ENCODE results near the gene SECTM1. TPM values are rescaled to one million over a fixed set of nuclear protein-coding genes. Genes with fewer than 3 reads are reported as not detected.

SECTM1 gene
- 5.8 TPM for total RNA-seq

DNA sequence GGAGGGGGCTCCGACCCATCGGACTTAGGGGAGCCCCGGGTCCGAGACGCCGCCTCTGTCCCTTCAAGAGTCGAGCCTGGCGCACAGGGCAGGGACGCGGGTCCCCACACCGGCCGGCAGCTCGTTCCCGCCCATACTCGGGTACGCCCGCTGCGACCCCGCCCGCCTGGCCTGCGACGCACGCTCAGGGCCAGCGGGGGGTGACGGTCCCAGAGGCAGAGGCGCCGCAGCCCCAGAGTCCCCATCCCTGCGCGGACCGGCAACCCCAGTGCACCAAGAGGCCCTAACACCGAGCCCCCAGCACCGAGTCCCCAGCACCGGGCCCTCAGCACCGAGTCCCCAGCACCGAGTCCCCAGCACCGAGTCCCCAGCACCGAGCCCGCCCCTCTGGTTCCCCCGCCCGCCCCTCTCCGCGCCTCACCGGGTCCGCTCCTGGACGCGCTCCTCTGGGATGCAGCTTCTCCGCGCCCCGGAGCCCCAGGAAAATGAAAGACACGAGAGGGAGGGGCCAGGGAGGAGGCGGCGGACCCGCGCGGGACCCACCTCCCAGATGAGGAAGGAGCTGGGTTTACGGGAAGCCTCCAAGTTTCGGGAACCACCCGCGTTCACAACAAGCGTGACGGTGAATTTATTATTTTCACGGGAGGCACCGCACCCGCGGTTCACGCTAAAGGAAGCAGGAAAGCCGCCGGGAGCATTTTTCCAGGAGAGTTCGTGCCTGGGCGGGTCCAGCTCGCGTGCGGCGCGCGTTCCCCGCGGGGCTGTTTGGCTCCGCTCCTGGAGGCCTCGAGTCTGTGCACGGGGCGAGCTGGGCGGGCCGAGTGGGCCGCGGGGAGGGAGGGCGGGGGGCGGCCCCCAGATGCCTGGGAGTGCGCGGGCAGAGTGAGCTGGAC, at the start of gene SECTM1:
SECTM1 (minus strand) TSS at position 488 of the 893 bp plus-strand sequence. CDS start 6,526 bp downstream, outside the sequence.

DNA sequence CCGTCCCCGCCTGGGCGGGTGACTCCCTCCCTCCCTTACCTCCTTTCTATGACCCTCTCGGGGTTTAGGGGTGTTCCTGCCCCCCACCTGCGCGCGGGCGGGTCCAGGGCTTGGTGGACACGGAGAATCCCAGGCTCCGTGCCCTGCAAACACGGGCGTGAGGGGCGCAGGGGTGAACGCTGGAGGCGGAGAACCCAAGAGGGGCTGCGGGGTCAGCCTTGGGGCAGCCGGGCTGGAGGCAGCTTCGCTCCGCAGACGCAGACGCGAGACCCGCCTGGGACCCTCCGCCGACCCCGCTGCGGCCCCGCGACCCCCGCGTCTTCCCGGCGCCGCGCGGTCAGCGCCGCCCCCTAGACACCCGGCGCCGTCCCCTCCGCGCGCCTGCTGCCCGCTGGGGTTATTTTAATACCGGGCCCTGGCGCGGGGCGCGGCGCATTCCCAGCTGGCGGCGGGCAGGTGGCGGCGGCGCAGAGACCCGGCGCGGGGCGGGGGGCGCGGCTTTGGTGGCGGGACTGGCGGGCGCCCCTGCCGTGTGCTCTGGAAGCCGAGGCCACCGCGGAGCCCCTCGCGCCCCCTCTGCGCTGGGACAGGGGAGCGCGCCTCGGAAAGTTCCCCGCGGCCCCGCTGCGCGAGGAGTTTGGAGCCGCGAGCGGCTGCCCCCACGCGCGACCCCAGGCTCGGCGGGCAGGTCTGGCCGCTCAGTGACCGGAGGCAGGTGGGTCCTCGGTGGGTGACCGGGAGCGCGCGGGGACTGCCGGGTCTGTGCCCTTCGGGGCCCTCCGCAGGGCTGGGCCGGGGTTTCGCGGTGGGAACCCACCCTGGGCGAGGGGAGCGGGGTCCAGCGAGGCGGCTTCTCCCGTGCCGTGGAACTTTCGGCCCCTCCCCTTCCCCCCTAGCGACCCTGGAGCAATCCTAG, 38.0 kb upstream of the SECTM1 start, which contains the start of gene UTS2R:
UTS2R (plus strand) TSS at position 433 of the 916 bp plus-strand sequence. CDS start 2,560 bp downstream, outside the sequence.

DNA sequence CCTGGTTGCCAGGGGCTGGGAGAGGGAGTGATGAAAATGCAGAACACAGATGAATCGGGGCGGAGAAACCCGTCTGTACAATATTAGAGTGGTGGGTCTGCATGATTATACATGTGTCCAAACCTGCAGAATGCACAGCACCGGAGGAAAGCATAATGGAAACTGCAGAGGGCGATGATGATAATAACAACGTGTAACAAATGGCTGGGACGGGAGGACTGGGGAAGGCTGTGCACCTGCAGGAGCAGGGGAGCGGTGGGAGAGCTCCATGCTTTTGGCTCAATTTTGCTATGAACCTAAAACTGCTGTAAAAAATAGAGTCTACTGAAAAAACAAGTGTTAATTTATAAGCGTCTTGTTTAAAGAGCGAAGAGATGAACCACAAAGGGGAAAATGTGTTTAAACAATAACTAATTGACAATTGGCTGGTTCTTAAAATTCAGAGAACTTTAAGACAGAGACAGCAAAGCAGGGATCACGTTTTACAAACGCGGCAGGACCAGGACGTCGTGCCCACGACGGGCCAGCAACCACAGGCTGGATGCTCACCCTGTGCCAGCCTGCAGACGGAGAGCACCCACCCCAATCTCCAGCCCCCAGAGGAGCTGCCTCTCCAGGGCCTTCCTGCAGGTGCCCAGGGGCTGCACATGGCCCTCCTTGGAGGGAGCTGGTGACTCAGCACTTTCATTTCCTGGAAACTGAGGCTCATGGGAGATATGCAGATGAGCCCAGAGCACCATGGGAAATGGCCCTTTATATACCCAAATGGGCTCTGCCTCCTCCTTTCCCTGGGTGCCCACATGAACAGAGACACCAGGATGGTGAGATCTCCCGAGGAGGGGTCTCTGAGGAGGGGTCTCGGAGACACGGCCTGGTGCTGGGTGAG, 25.1 kb upstream of the SECTM1 start, which contains the start of gene TEX19:
TEX19 (plus strand) TSS at position 783 of the 886 bp plus-strand sequence. CDS start 2,904 bp downstream, outside the sequence.

DNA sequence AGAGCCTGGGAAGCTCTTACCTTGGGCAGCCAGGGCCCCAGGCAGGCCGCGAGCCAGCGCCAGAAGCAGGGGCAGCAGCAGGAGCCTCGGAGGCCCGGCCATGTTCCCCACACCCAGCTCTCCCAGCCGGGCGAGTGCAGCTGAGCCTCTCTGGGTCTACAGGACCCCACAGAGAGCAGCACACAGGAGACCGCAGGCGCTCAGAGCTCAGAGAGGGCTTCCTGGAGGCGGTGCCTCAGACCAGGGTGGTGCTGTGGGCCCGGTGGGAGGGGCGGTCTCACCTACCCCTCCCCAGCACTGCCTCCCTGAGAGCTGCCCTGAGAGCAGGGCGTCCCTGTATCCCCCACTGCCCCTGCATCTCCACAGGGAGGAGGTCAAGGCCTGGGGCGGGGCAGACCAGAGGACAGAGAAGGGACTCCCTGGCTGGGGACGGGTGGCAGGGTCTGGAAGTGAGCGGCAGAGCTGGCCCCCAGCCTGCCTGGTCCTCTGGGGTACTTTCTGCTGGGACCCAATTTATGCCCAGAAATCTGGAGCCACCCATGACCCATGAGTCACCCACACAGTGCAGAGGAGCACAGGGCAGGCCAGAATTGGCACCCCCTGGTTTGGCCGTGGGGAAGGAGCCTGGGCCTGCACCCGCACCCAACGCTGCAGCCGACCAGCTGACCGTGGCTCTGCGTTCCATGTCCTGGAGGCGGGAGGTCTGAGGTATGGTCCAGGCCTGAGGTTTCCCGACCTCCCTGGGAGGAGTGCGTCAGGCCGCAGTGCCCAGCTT, 16.0 kb downstream of the SECTM1 start, which contains the start of gene CD7:
CD7 (minus strand) TSS at position 215 of the 775 bp plus-strand sequence; CDS start at position 102, 113 bp downstream.

DNA sequence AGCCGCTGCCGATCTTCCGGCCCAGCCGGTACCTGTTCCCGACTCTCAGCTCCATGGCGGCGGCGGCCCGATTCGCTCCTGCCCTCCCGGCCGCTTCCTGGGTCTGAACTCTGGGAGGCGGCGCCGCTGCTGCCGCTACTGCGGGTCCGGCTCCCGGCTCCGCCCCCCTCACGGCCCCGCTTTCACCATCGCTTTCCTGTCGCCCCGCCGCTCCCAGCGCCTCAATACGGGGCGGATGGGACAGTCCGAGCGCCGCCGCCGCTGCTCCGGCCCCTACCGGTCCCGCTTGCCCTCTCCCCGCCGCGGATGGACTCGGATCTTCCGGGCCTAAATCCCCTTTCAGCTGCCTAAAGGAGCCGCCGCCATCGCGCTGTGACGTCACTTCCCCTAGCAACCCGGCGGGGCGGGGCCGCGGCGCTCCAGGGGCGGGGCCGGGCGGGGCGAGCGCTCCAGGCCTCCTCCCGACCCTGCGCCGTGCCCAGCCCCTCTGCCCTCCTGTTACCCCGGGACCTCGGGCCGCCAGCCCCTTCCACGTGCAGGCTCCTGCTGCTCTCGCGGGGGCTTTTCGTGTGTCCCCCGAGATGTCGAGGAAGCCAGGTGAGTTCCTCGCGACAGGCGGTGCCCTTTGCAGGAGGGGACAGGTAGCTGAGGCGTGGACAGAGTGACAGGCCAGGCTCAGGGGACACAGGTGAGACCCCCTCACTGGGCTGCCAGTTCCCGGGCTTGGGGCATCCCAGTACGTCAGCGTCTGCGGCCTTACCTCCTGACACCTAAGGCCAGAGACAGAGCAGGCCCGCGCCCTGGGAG, 60.0 kb downstream of the SECTM1 start, which contains the start of gene CSNK1D:
CSNK1D (minus strand) TSS at position 374 of the 807 bp plus-strand sequence; CDS start at position 55, 319 bp downstream.

Other genes starting within 250 kb of the SECTM1 start
- gene FASN, start 235.5 kb downstream of the SECTM1 start, total RNA-seq: 119 TPM
- 28.4 TPM for gene CCDC57, start 120.9 kb downstream of the SECTM1 start, total RNA-seq
- gene SLC16A3, start 104.7 kb downstream of the SECTM1 start, total RNA-seq: 6.5 TPM
- 48.7 TPM for gene CSNK1D, start 60.1 kb downstream of the SECTM1 start, total RNA-seq
- gene CD7, start 16.2 kb downstream of the SECTM1 start, total RNA-seq: not detected
- not detected for gene TEX19, start 25.5 kb upstream of the SECTM1 start, total RNA-seq
- gene UTS2R, start 38.0 kb upstream of the SECTM1 start, total RNA-seq: not detected
- 20.1 TPM for gene HEXD, start 84.6 kb upstream of the SECTM1 start, total RNA-seq
- 20.3 TPM for gene OGFOD3, start 84.8 kb upstream of the SECTM1 start, total RNA-seq
- 31.6 TPM for gene CYBC1, start 117.0 kb upstream of the SECTM1 start, total RNA-seq
- gene NARF, start 125.0 kb upstream of the SECTM1 start, total RNA-seq: 44.1 TPM
- 48.2 TPM for gene FOXK2, start 186.0 kb upstream of the SECTM1 start, total RNA-seq

All from diencephalon (tissue), 1 donor.